Heart left ventricle (tissue), 16 donors: ENCODE results near the gene TNS1. TPM values are rescaled to one million over a fixed set of nuclear protein-coding genes. Genes with fewer than 3 reads are reported as not detected.

Source experiments
- ATAC-seq, 4 donors: fragments of 200-7000 bp; cut with Tn5 transposase; one replicate each; pipeline ENCODE4 v1.9.1; 2020 to 2022; ENCODE audit warnings: moderate library complexity in 4 of 4, mild to moderate bottlenecking in 3 of 4, moderate number of reproducible peaks in 1 of 4
- DNase-seq, 5 donors: peaks; one replicate each; pipeline ENCODE4 v3.0.0-alpha.2; 2020
- H3K27ac ChIP-seq, 12 donors: fragments of 200-600 bp; sonication (generic) in 4 of 12; one replicate each; pipeline versions ENCODE4 v1.5.0 to v1.8.0; 2016 to 2022; ENCODE audit warnings: mild to moderate bottlenecking in 2 of 12
- H3K27me3 ChIP-seq, 9 donors: fragments of 200-600 bp; sonication (generic) in 2 of 9; one replicate each; pipeline versions ENCODE4 v1.5.1 to v1.8.0; 2016 to 2022; ENCODE audit warnings: mild to moderate bottlenecking in 3 of 9
- H3K36me3 ChIP-seq, 9 donors: fragments of 200-600 bp; sonication (generic) in 2 of 9; one replicate each; pipeline versions ENCODE4 v1.5.0 to v1.8.0; 2018 to 2022; ENCODE audit warnings: mild to moderate bottlenecking in 2 of 9
- H3K4me1 ChIP-seq, 12 donors: fragments of 200-600 bp; sonication (generic) in 4 of 12; one replicate each; pipeline versions ENCODE4 v1.5.0 to v1.8.0; 2016 to 2022; ENCODE audit warnings: mild to moderate bottlenecking in 3 of 12
- H3K4me3 ChIP-seq, 12 donors: fragments of 200-600 bp; sonication (generic) in 4 of 12; one replicate each; pipeline versions ENCODE4 v1.5.0 to v1.8.0; 2017 to 2022; ENCODE audit warnings: mild to moderate bottlenecking in 9 of 12, moderate library complexity in 4 of 12
- H3K9me3 ChIP-seq, 12 donors: fragments of 200-600 bp; sonication (generic) in 4 of 12; one replicate each; pipeline versions ENCODE4 v1.5.0 to v1.8.0; 2016 to 2022; ENCODE audit warnings: mild to moderate bottlenecking in 1 of 12
- POLR2A ChIP-seq, 2 donors: fragments of 450-650 bp; IDR thresholded peaks; one replicate each; pipeline ENCODE4 v1.6.1; 2017; ENCODE audit warnings: antibody characterized with exemption in 2 of 2, mild to moderate bottlenecking in 2 of 2, moderate library complexity in 2 of 2
- WGBS, 4 donors: extraction: QIAGEN DNeasy Blood & Tissue Kit in 2 of 4; methylation state at CpG; one replicate each; pipeline versions ENCODE4 v1.1.5 to v1.1.7; 2013 to 2018; 5-methylcytosine and 5-hydroxymethylcytosine counted together
- intact Hi-C, 10 donors: fragments of 100-400 bp; cut with DNase I; formaldehyde crosslinking; loops; one replicate each; pipeline versions ENCODE4 v1.11.1 to v1.14.2; 2022
- polyA plus RNA-seq, 2 donors: library from polyadenylated mRNA; stranded (reverse); fragments of 200-250 nt; gene quantifications; one replicate each; pipeline ENCODE4 v1.2.3, GENCODE V29; 2013
- total RNA-seq, 9 donors: library from RNA; depleted of rRNA in 2 of 9; stranded (reverse); fragments of >200 nt in 2 of 9; fragmentation: NEBNext Ultra II Directional in 3 of 9; extraction: Animal tissue kit (Norgen Biotek cat#: 25700) in 3 of 9; gene quantifications; one replicate each; pipeline versions ENCODE4 v1.1.0 to v1.2.4, GENCODE V29; 2016 to 2023
- TF ChIP-seq, protein P1 (sequence below), 12 donors: fragments of 200-600 bp; sonication (generic) in 4 of 12; IDR thresholded peaks; one replicate each; pipeline versions ENCODE4 v1.5.0 to v1.8.0; 2018 to 2022; ENCODE audit warnings: antibody characterized with exemption in 12 of 12, mild to moderate bottlenecking in 5 of 12
- donor health status: ischemic (EF 13 %, LVEDD 7.1; RV severe dilation, severe dysfunction).
- donor health status: healthy with polysubstance abuse.
- donor health status: DM: no; HTN: yes; CAD: no.
- donor health status: DM: no; HTN: no; CAD: no.
- donor health status: ischemic (EF 25% LVEDD 6.9; RV normal size, moderate dysfunction).
- donor health status: ischemic (EF 25% LVEDD 5.7; RV mildly dilated, moderate dysfunction).
- donor health status: healthy.
- donor health status: DM: yes; HTN: yes; CAD: no.
- donor health status: ischemic (EF 35%, LVEDD 5.7; RV mildly dilated, moderate dysfunction).
- donor health status: nonischemic (EF 11% LVEDD 7.7; RV severe dilation, severe dysfunction).
- donor health status: DM: yes; HTN: yes; CAD: no.
- donor health status: PGD.
- donor health status: ischemic (EF 29% LVEDD 5.4; RV normal size, mild dysfunction).
- donor health status: nonischemic (EF 23%, LVEDD 6.1; RV moderate dilation, normal function).

The TNS1 gene
- total and polyA plus RNA-seq, 11 donors: 243 to 899 (median 669) TPM

DNA sequence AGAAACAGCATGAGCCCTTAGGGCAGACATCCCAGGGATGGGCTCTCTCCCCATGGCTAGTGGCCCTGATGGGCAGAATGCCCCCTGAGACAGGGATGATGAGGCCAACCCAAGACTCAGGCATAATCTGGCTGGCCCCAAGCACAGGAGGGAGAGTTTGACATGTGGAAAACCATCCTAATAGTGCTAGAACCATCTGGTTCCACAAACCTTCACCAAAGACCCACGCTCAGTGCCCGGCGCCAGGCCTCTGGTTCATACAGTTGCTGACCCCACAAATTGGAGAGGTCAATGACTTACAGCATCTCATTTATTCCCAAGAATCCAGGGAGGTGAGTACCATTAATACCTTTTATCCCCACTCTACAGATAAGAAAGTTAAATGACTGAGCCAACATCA is 95.5 kb downstream of the TNS1 start:
- Histone ChIP-seq H3K9me3 (no peaks in the 10 kb centered on the region), H3K27me3 (no peaks in the 10 kb centered on the region), H3K36me3 (peaks cover 0 to 24% (median 12%) of the 10 kb centered on the region in 9 donors), H3K27ac (peak overlapping the region; percentile 45 to 99 (median 94)), H3K4me3 (no peak overlapping the region), H3K4me1 (peaks cover 42 to 100% (median 99%) of the 10 kb centered on the region in 12 donors)
- DNase-seq: peak in 1 of 5 donors; percentile 20
- 88 to 96% (median 95%) methylated on average over 3 of the region's 3 CpGs for WGBS, 4 donors
- TF ChIP-seq, protein P1, sequence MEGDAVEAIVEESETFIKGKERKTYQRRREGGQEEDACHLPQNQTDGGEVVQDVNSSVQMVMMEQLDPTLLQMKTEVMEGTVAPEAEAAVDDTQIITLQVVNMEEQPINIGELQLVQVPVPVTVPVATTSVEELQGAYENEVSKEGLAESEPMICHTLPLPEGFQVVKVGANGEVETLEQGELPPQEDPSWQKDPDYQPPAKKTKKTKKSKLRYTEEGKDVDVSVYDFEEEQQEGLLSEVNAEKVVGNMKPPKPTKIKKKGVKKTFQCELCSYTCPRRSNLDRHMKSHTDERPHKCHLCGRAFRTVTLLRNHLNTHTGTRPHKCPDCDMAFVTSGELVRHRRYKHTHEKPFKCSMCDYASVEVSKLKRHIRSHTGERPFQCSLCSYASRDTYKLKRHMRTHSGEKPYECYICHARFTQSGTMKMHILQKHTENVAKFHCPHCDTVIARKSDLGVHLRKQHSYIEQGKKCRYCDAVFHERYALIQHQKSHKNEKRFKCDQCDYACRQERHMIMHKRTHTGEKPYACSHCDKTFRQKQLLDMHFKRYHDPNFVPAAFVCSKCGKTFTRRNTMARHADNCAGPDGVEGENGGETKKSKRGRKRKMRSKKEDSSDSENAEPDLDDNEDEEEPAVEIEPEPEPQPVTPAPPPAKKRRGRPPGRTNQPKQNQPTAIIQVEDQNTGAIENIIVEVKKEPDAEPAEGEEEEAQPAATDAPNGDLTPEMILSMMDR (IDR thresholded peaks at IDR 0.05): no peak
- no peak for TF ChIP-seq POLR2A (IDR thresholded peaks at IDR 0.05)
- ATAC-seq: no peak
- intact Hi-C loops: no loop called here

- Histone ChIP-seq H3K36me3 (peaks cover 0 to 24% (median 12%) of the 10 kb centered on the region in 9 donors), H3K27ac (peak overlapping the region; percentile 85 to 99 (median 94)), H3K27me3 (no peaks in the 10 kb centered on the region), H3K4me1 (peaks cover 41 to 100% (median 99%) of the 10 kb centered on the region in 12 donors), H3K9me3 (no peaks in the 10 kb centered on the region), H3K4me3 (no peak overlapping the region)
- WGBS, 4 donors: 18 to 56% (median 42%) methylated on average over 5 of the region's 5 CpGs
- ATAC-seq (no peak), DNase-seq (peak in 3 of 5 donors; percentile 57 to 71 (median 68))
- TF ChIP-seq, protein P1 (IDR thresholded peaks at IDR 0.05): no peak
- TF ChIP-seq POLR2A (IDR thresholded peaks at IDR 0.05): no peak
- intact Hi-C loops: no loop called here
Observed at GRCh38 chr2:217906798-217907197, 96.0 kb downstream of the TNS1 start.

DNA sequence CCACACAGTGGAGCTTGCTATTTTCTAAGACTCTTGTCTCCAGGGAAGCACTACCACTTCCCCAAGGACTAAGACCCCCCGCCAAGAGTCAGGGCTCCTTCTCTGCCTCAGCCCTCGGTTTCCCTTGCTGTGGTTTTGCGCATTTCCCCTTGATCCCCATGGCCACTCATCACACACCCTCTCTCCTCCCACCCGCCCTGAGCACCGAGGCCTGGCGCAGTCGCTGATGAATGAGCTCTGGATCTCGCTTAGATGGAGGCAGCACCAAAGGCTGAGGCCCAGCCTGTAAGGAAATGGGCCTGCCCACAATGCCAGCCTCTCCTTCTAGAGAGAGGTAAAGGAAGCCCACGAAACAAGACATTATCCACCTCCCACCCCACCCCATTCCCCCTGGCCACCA is 96.9 kb downstream of the TNS1 start:
- Histone ChIP-seq H3K36me3 (peaks cover 0 to 30% (median 16%) of the 10 kb centered on the region in 9 donors), H3K9me3 (no peaks in the 10 kb centered on the region), H3K27me3 (no peaks in the 10 kb centered on the region), H3K27ac (peak overlapping the region; percentile 85 to 99 (median 94)), H3K4me1 (peaks cover 41 to 100% (median 99%) of the 10 kb centered on the region in 12 donors), H3K4me3 (no peak overlapping the region)
- peak in 3 of 5 donors; percentile 19 to 47 (median 31) for DNase-seq
- 63 to 70% (median 66%) methylated on average over 9 of the region's 9 CpGs for whole genome bisulfite sequencing, 4 donors
- intact Hi-C loops: loop anchor here in 1 of 10 donors (2.0 kb wide), 1 partner anchor 15 kb away; no protein-coding TSS in a partner anchor
- TF ChIP-seq, protein P1 (IDR thresholded peaks at IDR 0.05): no peak
- no peak for TF ChIP-seq POLR2A (IDR thresholded peaks at IDR 0.05)
- no peak for ATAC-seq

DNA sequence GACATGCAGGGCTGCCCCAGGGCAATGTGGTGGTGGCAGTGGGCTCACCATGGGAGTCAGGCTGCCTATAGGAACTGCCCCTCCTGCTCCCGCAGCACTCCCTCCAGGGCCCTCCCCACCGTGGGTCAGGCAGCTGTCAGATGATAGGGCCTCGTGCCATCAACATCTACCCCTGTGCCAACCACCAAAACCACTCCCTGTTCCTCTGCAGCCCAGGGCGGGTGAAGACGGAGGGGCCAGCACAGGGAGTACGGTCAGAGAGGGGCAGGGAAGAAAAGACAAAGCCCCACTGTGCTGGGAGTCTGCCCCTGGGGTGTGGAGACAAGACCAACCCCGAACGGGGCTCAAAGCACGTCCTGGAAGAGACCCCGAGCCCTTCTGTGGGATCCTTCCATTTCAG is 97.4 kb downstream of the TNS1 start:
- WGBS, 4 donors: 28 to 48% (median 37%) methylated on average over 9 to 10 of the region's 10 CpGs

More for the DNA sequence above, 97.4 kb downstream of the TNS1 start:
- peak; percentile 17 to 30 (median 24) for ATAC-seq
- Histone ChIP-seq H3K27ac (peak overlapping the region; percentile 85 to 99 (median 94)), H3K27me3 (no peaks in the 10 kb centered on the region), H3K9me3 (no peaks in the 10 kb centered on the region), H3K36me3 (peaks cover 0 to 35% (median 21%) of the 10 kb centered on the region in 9 donors), H3K4me1 (peaks cover 44 to 100% (median 100%) of the 10 kb centered on the region in 12 donors), H3K4me3 (peak overlapping the region in 8 of 12 donors; percentile 8 to 38 (median 21))
- peak in 4 of 5 donors; percentile 73 to 88 (median 73) for DNase-seq
- TF ChIP-seq, protein P1 (IDR thresholded peaks at IDR 0.05): no peak
- TF ChIP-seq POLR2A (IDR thresholded peaks at IDR 0.05): peak in 1 of 2 donors; percentile 46
- intact Hi-C loops: loop anchor here in 1 of 10 donors (2.0 kb wide), 1 partner anchor 15 kb away; no protein-coding TSS in a partner anchor
